RWPE2 (cell line): ENCODE results near the gene PDE2A.

Source experiments
- ATAC-seq: fragments of 200-7000 bp; cut with Tn5 transposase; 3 replicates; pipeline ENCODE4 v1.9.1; 2021; ENCODE audit warnings: low read depth
- DNase-seq: peaks from one replicate; pipeline ENCODE4 v3.0.0-alpha.2; 2020; ENCODE audit warnings: low spot score
- H3K27ac ChIP-seq: fragments of 450-650 bp; 2 replicates; pipeline ENCODE4 v1.5.1; 2017; ENCODE audit warnings: mild to moderate bottlenecking; ENCODE audit not compliant: poor library complexity, severe bottlenecking
- H3K27me3 ChIP-seq: fragments of 250-450 bp; sonication (Bioruptor Pico); 2 replicates; pipeline ENCODE4 v1.5.1; 2021; ENCODE audit warnings: mild to moderate bottlenecking, moderate library complexity; ENCODE audit not compliant: insufficient read depth, poor library complexity, severe bottlenecking
- H3K36me3 ChIP-seq: fragments of 250-450 bp; sonication (Bioruptor Pico); 2 replicates; pipeline ENCODE4 v1.5.1; 2020; ENCODE audit warnings: low read depth, mild to moderate bottlenecking, moderate library complexity
- H3K4me1 ChIP-seq: fragments of 250-450 bp; sonication (Bioruptor Pico); 2 replicates; pipeline ENCODE4 v1.5.1; 2021; ENCODE audit warnings: mild to moderate bottlenecking, moderate library complexity; ENCODE audit not compliant: insufficient read depth, poor library complexity, severe bottlenecking
- H3K4me3 ChIP-seq: fragments of 250-450 bp; sonication (Bioruptor Pico); 2 replicates; pipeline ENCODE4 v1.5.1; 2021; ENCODE audit warnings: mild to moderate bottlenecking, moderate library complexity; ENCODE audit not compliant: severe bottlenecking
- H3K9me3 ChIP-seq: fragments of 250-450 bp; sonication (Bioruptor Pico); 2 replicates; pipeline ENCODE4 v1.5.1; 2021; ENCODE audit warnings: mild to moderate bottlenecking, moderate library complexity; ENCODE audit not compliant: severe bottlenecking
- TF ChIP-seq, protein P1 (sequence below): fragments of 450-650 bp; IDR thresholded peaks from one replicate; pipeline ENCODE4 v1.5.1; 2017; ENCODE audit warnings: mild to moderate bottlenecking, moderate library complexity; ENCODE audit not compliant: poor library complexity, severe bottlenecking

PDE2A gene

DNA sequence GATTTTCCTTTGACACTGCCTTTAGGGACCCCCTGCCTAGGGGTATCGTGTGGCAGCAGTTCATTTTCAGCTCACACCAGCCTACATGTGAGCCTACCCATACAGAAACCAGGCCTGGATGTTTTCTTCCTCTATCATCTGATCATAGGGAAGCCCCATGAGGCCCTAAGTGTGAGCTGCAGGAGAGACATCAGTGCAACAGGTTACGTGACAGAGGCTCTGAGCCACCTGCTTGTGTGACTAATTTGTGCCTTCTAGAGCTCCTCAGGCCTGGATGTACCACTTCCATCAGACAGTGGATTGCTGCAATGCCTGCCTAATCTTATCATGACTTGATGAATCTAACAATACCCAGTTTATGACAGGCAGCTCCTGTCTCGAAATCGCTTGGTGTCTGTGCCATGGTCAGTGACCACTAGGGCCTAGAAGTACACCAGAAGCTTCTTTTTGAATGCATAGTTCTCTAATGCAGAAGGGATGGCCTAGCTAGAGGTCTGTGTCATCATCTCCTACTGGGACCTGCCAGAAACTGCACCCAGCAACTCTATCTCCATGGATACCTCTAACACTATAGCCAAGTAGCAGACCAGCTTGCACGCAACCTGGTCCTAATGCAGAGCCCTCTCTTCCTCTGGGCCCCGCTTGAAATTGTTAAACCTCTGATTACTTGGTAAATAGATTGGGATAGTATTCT lies 130.2 kb downstream of the PDE2A start:
- no peaks in the 10 kb centered on the region for H3K4me1 ChIP-seq
- no peaks in the 10 kb centered on the region for H3K27me3 ChIP-seq
- H3K36me3 ChIP-seq = no peaks in the 10 kb centered on the region
- no peak for DNase-seq
- H3K9me3 ChIP-seq = no peaks in the 10 kb centered on the region
- no peak overlapping the region for H3K4me3 ChIP-seq
- H3K27ac ChIP-seq = no peak overlapping the region
- ATAC-seq = no peak
- TF ChIP-seq, protein P1, sequence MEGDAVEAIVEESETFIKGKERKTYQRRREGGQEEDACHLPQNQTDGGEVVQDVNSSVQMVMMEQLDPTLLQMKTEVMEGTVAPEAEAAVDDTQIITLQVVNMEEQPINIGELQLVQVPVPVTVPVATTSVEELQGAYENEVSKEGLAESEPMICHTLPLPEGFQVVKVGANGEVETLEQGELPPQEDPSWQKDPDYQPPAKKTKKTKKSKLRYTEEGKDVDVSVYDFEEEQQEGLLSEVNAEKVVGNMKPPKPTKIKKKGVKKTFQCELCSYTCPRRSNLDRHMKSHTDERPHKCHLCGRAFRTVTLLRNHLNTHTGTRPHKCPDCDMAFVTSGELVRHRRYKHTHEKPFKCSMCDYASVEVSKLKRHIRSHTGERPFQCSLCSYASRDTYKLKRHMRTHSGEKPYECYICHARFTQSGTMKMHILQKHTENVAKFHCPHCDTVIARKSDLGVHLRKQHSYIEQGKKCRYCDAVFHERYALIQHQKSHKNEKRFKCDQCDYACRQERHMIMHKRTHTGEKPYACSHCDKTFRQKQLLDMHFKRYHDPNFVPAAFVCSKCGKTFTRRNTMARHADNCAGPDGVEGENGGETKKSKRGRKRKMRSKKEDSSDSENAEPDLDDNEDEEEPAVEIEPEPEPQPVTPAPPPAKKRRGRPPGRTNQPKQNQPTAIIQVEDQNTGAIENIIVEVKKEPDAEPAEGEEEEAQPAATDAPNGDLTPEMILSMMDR = no peak

DNA sequence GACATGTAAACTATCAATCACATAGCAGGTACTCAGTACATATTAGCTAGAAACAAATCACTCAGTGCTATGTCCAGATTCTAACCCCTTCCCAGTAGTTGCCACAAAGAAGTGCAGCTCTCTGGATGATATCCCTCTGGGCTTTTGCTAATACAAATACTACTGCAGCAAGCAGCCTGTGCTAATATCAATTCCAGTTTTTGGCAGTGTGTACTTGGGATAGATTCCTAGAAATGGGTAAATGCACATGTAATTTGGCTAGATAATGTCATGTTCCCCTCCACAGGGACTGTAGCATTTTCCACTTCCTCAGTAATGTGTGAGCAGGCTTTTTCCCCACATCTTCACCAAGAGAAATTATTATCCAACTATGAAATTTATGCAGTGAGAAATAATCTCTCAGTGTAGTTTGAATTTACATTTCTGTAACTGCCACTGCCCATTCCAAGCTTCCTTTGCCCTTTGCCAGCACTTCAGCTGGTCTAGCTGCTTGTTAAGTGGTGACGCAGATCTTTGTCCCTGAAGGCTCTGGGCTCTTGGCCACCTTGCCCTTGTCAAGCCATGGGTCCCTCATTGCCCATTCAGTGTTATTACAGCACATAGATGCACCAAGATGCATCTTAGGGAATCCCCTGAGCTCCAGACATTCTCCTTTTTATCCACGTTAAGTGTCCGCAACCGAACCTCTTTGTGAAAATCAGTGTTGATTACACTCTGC lies 132.8 kb downstream of the PDE2A start:
- DNase-seq (no peak), ATAC-seq (no peak)
- Histone ChIP-seq H3K27me3 (no peaks in the 10 kb centered on the region), H3K4me3 (no peak overlapping the region), H3K9me3 (no peaks in the 10 kb centered on the region), H3K27ac (no peak overlapping the region), H3K36me3 (no peaks in the 10 kb centered on the region), H3K4me1 (no peaks in the 10 kb centered on the region)
- TF ChIP-seq, protein P1 = no peak

DNA sequence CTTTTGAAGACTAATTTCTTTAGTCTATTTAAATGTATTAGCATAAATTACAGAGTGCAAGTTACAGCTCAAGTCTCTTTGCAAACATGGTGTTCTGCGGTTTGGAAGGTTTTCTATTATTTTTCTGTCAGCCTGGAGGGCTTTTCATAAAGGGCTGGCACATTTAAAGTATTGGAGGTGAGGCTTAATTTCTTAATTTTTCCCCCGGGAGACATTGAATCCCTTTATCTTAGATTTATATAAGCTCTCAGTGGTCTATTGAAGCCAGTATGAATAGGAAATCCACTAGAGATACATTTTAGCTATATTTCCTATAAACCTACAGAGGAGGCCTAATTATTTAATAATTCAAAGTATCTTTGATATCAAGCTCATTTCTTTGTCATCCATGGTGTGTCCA lies 137.2 kb downstream of the PDE2A start:
- Histone ChIP-seq H3K4me3 (no peak overlapping the region), H3K4me1 (no peaks in the 10 kb centered on the region), H3K9me3 (no peaks in the 10 kb centered on the region), H3K27me3 (no peaks in the 10 kb centered on the region), H3K36me3 (no peaks in the 10 kb centered on the region), H3K27ac (no peak overlapping the region)
- DNase-seq (no peak), ATAC-seq (no peak)
- TF ChIP-seq, protein P1 = no peak

DNA sequence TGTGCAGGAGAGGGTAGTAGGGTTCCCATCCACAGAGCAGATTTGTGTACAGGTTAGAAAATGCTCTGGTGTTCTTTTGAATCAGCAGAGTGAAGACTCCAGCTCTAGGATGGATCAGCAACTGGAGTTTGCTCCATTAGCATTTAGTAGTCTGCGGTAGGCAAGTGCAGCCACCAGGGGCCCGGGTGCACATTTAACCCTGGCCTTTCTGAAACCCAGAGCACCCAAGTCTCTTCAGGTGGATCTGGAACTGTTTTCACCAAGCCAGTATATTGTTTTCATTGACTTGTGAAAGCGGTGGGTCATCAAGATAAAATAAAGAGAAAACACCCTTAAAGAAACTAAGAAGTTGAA lies 139.1 kb downstream of the PDE2A start:
- TF ChIP-seq, protein P1 = no peak
- no peak for ATAC-seq
- H3K9me3 ChIP-seq = no peaks in the 10 kb centered on the region
- no peak for DNase-seq
- H3K4me3 ChIP-seq = no peak overlapping the region
- no peaks in the 10 kb centered on the region for H3K27me3 ChIP-seq
- no peaks in the 10 kb centered on the region for H3K4me1 ChIP-seq
- H3K36me3 ChIP-seq = no peaks in the 10 kb centered on the region
- H3K27ac ChIP-seq = no peak overlapping the region
